Breast epithelium (tissue), 4 donors: Measurements from ENCODE around the gene C1GALT1C1L. TPM values are rescaled to one million over a fixed set of nuclear protein-coding genes. Genes with fewer than 3 reads are reported as not detected.

Experiments used
- DNase-seq, 2 donors: peaks; one replicate each; pipeline ENCODE4 v3.0.0-alpha.2; 2019; ENCODE audit warnings: low spot score in 2 of 2
- H3K27ac ChIP-seq, 2 donors: fragments of 200-600 bp; sonication (generic) in 1 of 2; one replicate each; pipeline ENCODE4 v1.5.1; 2016 to 2019; ENCODE audit warnings: mild to moderate bottlenecking in 1 of 2
- H3K27me3 ChIP-seq, 2 donors: fragments of 200-600 bp; sonication (generic) in 1 of 2; one replicate each; pipeline versions ENCODE4 v1.5.1 to v1.6.0; 2017 to 2019; ENCODE audit warnings: control low read depth in 1 of 2, mild to moderate bottlenecking in 1 of 2
- H3K36me3 ChIP-seq: fragments of 200-600 bp; one replicate; pipeline ENCODE4 v1.5.1; 2019
- H3K4me1 ChIP-seq, 2 donors: fragments of 200-600 bp; sonication (generic); one replicate each; pipeline ENCODE4 v1.5.1; 2016 to 2019; ENCODE audit warnings: control low read depth in 1 of 2
- H3K4me3 ChIP-seq, 3 donors: fragments of 200-600 bp; sonication (generic); 1 replicate in 2 of 3; 2 replicates in 1 of 3; pipeline ENCODE4 v1.5.1; 2016 to 2019; ENCODE audit warnings: mild to moderate bottlenecking in 3 of 3, moderate library complexity in 2 of 3
- H3K9me3 ChIP-seq, 2 donors: fragments of 200-600 bp; sonication (generic) in 1 of 2; one replicate each; pipeline ENCODE4 v1.5.1; 2016 to 2019; ENCODE audit warnings: control low read depth in 1 of 2
- POLR2A ChIP-seq: fragments of 450-650 bp; IDR thresholded peaks from one replicate; pipeline ENCODE4 v1.6.1; 2016; ENCODE audit warnings: antibody characterized with exemption, mild to moderate bottlenecking, moderate library complexity
- POLR2AphosphoS5 ChIP-seq, 3 donors: sonication (generic); formaldehyde crosslinking; IDR thresholded peaks; one replicate each; pipeline ENCODE4 v1.6.1; 2017; ENCODE audit warnings: antibody characterized with exemption in 3 of 3
- intact Hi-C: fragments of 100-400 bp; cut with DNase I; formaldehyde crosslinking; loops from one replicate; pipeline ENCODE4 v1.15.1; 2023; ENCODE audit warnings: low total_unique reads
- total RNA-seq, 3 donors: library from RNA; depleted of rRNA; stranded (reverse); fragments of >200 nt; gene quantifications; one replicate each; pipeline ENCODE4 v1.1.0, GENCODE V29; 2016
- TF ChIP-seq, protein P1 (sequence below), 3 donors: fragments of 450-650 bp; IDR thresholded peaks; one replicate each; pipeline ENCODE4 v1.5.1; 2016 to 2017; ENCODE audit warnings: antibody characterized with exemption in 3 of 3, mild to moderate bottlenecking in 3 of 3, moderate library complexity in 3 of 3

The C1GALT1C1L gene
- total RNA-seq, 3 donors from 2014 or later: 2.0 to 2.9 (median 2.0) TPM

DNA sequence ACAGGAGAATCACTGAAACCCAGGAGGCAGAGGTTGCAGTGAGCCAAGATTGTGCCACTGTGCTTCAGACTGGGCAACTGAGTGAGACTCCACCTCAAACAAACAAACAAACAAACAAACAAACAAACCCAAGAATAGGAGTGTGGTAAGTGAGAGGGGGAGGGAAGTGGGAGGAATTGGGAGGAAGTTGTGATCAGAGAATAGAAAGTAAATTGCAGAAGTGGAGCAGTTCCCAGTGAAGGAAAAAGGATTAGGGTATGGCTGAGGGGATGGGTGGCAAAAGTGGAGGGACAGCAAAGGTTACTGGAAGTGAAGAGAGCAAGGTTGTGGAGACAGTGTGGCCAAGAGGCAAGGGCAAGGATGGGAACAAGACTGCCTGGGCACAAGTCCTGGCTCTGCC, 41.1 kb upstream of the C1GALT1C1L start:
- Histone ChIP-seq H3K36me3 (no peaks in the 10 kb centered on the region), H3K27ac (no peak overlapping the region), H3K4me1 (no peaks in the 10 kb centered on the region), H3K4me3 (no peak overlapping the region), H3K27me3 (no peaks in the 10 kb centered on the region), H3K9me3 (no peaks in the 10 kb centered on the region)
- TF ChIP-seq POLR2A (no peak), POLR2AphosphoS5 (IDR thresholded peaks at IDR 0.05) (no peak)
- TF ChIP-seq, protein P1, sequence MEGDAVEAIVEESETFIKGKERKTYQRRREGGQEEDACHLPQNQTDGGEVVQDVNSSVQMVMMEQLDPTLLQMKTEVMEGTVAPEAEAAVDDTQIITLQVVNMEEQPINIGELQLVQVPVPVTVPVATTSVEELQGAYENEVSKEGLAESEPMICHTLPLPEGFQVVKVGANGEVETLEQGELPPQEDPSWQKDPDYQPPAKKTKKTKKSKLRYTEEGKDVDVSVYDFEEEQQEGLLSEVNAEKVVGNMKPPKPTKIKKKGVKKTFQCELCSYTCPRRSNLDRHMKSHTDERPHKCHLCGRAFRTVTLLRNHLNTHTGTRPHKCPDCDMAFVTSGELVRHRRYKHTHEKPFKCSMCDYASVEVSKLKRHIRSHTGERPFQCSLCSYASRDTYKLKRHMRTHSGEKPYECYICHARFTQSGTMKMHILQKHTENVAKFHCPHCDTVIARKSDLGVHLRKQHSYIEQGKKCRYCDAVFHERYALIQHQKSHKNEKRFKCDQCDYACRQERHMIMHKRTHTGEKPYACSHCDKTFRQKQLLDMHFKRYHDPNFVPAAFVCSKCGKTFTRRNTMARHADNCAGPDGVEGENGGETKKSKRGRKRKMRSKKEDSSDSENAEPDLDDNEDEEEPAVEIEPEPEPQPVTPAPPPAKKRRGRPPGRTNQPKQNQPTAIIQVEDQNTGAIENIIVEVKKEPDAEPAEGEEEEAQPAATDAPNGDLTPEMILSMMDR (IDR thresholded peaks at IDR 0.05): no peak
- DNase-seq: no peak
- intact Hi-C loops: no loop called here

DNA sequence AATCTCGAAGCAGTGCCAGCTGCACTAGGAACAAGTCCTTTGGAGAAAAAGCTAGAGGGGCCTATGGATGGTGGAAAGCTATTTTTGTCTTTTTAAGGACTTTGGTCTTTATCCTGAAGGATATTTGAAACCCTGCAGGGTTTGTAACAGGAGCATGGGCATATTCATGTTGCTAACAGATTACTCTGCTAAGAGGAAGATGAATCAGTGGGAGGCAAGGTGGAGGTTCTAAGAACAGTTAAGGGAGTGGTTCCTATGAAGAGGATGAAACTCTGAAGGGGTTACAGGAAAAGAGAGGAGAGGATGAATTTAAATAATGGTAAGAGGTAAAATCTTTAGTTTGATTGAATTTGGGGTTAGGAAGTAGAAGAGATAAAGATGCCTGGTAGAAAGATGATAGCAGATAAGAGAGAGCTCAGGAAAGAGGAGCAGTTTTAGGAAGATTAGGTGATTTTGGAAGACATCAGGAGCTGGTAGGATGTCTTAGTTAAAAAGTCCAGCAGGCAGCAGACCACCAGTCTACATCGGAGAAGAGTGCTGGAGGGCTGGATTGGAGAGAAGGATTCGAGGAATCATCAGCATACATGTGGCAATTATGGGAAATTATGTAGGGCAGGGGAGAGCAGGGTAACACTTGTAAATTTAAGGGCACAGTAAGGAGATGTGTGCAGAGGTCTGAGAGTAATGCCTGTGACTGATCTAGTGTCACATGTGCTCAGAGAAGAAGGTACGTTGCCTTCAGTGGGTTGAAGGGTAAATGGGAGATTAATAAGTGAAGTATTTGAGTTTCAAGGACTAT, 39.3 kb upstream of the C1GALT1C1L start:
- Histone ChIP-seq H3K27me3 (no peaks in the 10 kb centered on the region), H3K4me1 (no peaks in the 10 kb centered on the region), H3K9me3 (no peaks in the 10 kb centered on the region), H3K36me3 (no peaks in the 10 kb centered on the region), H3K27ac (no peak overlapping the region), H3K4me3 (no peak overlapping the region)
- no peak for DNase-seq
- intact Hi-C loops: no loop called here
- no peak for TF ChIP-seq POLR2A
- TF ChIP-seq, protein P1 (IDR thresholded peaks at IDR 0.05): no peak
- TF ChIP-seq POLR2AphosphoS5 (IDR thresholded peaks at IDR 0.05): no peak

DNA sequence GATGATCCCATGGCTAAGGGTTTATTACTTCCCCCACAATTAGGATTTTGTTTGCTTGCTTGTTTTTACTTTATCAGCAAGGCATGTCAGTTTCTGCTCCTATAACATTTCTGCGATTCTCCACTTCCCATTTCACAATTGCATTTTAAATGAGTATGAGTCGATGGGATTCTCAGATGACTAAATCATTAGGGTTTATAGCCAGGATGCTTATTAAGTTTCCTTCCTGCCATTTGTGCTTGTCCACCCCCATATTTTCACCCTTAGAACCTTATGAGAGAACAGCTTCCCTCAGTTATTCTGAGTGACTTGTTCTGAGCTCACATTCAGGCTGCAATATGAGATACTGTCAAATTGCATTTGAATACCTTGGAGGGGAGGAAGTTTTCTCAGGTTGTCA, 37.9 kb upstream of the C1GALT1C1L start:
- DNase-seq: no peak
- Histone ChIP-seq H3K9me3 (no peaks in the 10 kb centered on the region), H3K4me1 (no peaks in the 10 kb centered on the region), H3K27ac (no peak overlapping the region), H3K4me3 (no peak overlapping the region), H3K36me3 (no peaks in the 10 kb centered on the region), H3K27me3 (no peaks in the 10 kb centered on the region)
- TF ChIP-seq POLR2A (no peak), POLR2AphosphoS5 (IDR thresholded peaks at IDR 0.05) (no peak)
- TF ChIP-seq, protein P1 (IDR thresholded peaks at IDR 0.05): no peak
- intact Hi-C loops: no loop called here

DNA sequence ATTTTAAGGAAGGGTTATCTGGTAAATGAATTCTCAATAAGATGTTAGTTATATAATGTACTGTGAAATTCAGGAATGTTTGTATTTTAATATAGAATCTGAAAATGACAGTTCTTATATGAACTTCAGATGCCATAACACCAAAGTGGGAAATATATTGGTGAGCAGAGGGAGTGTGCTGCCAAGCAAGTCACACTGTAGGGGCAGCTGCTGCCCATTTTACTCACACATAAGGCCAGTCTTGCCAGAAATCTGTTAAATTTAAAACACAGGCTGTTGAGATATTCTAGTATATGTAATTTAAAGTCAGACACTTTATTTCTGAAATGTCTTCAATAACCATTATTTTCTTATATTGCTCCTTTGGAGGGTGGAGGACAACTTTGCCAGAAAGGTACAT, 34.6 kb upstream of the C1GALT1C1L start:
- Histone ChIP-seq H3K27me3 (no peaks in the 10 kb centered on the region), H3K9me3 (no peaks in the 10 kb centered on the region), H3K36me3 (no peaks in the 10 kb centered on the region), H3K4me1 (no peaks in the 10 kb centered on the region), H3K27ac (no peak overlapping the region), H3K4me3 (no peak overlapping the region)
- no peak for DNase-seq
- intact Hi-C loops: no loop called here
- TF ChIP-seq, protein P1 (IDR thresholded peaks at IDR 0.05): no peak
- TF ChIP-seq POLR2AphosphoS5 (IDR thresholded peaks at IDR 0.05) (no peak), POLR2A (no peak)

DNA sequence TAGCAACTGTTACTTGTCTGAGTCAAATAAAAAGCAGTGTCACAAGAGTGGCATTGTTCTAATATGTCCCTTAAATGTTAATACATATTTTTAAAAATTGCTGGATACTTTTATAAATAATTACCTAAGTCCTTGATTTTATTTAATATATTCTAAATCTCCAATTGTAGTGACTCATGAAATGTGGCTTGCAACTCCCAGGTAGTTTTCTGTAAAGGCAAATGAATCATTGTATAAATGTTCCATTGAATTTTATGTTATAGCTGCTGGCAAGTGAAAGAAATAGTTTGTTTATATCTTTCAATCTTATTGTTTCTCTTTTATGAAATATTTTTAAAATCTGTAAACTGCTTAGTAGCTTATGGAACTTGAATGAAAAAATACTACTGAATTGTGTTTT, 32.7 kb upstream of the C1GALT1C1L start:
- H3K4me1 ChIP-seq: no peaks in the 10 kb centered on the region
- no peak overlapping the region for H3K4me3 ChIP-seq
- DNase-seq: no peak
- H3K36me3 ChIP-seq: no peaks in the 10 kb centered on the region
- TF ChIP-seq POLR2AphosphoS5 (IDR thresholded peaks at IDR 0.05) (no peak), POLR2A (no peak)
- intact Hi-C loops: no loop called here
- H3K27me3 ChIP-seq: no peaks in the 10 kb centered on the region
- no peaks in the 10 kb centered on the region for H3K9me3 ChIP-seq
- no peak overlapping the region for H3K27ac ChIP-seq
